ENCODE results near the gene C1orf141.

GRCh38 chr1:67143966-67144365 lies 9.2 kb upstream of the C1orf141 start:
- TF ChIP-seq, protein P1, sequence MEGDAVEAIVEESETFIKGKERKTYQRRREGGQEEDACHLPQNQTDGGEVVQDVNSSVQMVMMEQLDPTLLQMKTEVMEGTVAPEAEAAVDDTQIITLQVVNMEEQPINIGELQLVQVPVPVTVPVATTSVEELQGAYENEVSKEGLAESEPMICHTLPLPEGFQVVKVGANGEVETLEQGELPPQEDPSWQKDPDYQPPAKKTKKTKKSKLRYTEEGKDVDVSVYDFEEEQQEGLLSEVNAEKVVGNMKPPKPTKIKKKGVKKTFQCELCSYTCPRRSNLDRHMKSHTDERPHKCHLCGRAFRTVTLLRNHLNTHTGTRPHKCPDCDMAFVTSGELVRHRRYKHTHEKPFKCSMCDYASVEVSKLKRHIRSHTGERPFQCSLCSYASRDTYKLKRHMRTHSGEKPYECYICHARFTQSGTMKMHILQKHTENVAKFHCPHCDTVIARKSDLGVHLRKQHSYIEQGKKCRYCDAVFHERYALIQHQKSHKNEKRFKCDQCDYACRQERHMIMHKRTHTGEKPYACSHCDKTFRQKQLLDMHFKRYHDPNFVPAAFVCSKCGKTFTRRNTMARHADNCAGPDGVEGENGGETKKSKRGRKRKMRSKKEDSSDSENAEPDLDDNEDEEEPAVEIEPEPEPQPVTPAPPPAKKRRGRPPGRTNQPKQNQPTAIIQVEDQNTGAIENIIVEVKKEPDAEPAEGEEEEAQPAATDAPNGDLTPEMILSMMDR (optimal IDR thresholded peaks at IDR 0.05 in 1 of 3, IDR thresholded peaks at IDR 0.05 in 1 of 3, conservative IDR thresholded peaks at IDR 0.05 in 1 of 3; ENCODE audit: extremely low read depth in 1 of 3, insufficient read depth in 2 of 3, low read length in 3 of 3), result no peak
- no peak for TF ChIP-seq EZH2 (IDR thresholded peaks at IDR 0.05; ENCODE audit: low read length)
